H9 (cell line): Measurements from ENCODE around the gene EHD2. TPM values are rescaled to one million over a fixed set of nuclear protein-coding genes. Genes with fewer than 3 reads are reported as not detected.

ENCODE experiments used
- DNase-seq: peaks from one replicate; pipeline ENCODE4 v3.0.0-alpha.2; 2017
- H2AFZ ChIP-seq: one replicate; pipeline ENCODE4 v1.6.1; 2013; ENCODE audit warnings: mild to moderate bottlenecking, low read length, control low read depth, moderate library complexity
- H2AK5ac ChIP-seq: 2 replicates; pipeline ENCODE4 v1.6.1; 2013; ENCODE audit warnings: low read length, control low read depth, mixed read lengths; ENCODE audit not compliant: insufficient read length
- H2BK120ac ChIP-seq: one replicate; pipeline ENCODE4 v1.6.1; 2013; ENCODE audit warnings: low read depth, mild to moderate bottlenecking, low read length, control low read depth, inconsistent platforms; ENCODE audit not compliant: poor library complexity, severe bottlenecking
- H2BK12ac ChIP-seq: 2 replicates; pipeline ENCODE4 v1.6.1; 2013; ENCODE audit warnings: low read length, control low read depth, mixed read lengths, low read depth; ENCODE audit not compliant: insufficient read length
- H2BK15ac ChIP-seq: 2 replicates; pipeline ENCODE4 v1.6.1; 2013; ENCODE audit warnings: low read depth, low read length, control low read depth
- H2BK20ac ChIP-seq: one replicate; pipeline ENCODE4 v1.6.1; 2013; ENCODE audit warnings: low read depth, mild to moderate bottlenecking, low read length, control low read depth, inconsistent platforms; ENCODE audit not compliant: poor library complexity, severe bottlenecking
- H2BK5ac ChIP-seq: 2 replicates; pipeline ENCODE4 v1.6.1; 2013; ENCODE audit warnings: low read length, control low read depth, mixed read lengths; ENCODE audit not compliant: insufficient read length
- H3K14ac ChIP-seq: 2 replicates; pipeline ENCODE4 v1.6.1; 2013; ENCODE audit warnings: low read length, control low read depth; ENCODE audit not compliant: insufficient read depth
- H3K18ac ChIP-seq: 2 replicates; pipeline ENCODE4 v1.6.1; 2013; ENCODE audit warnings: low read depth, mild to moderate bottlenecking, mixed read lengths, low read length, control low read depth; ENCODE audit not compliant: insufficient read length
- H3K23ac ChIP-seq: 2 replicates; pipeline ENCODE4 v1.6.1; 2013; ENCODE audit warnings: low read length, control low read depth, mixed read lengths, low read depth; ENCODE audit not compliant: insufficient read length
- H3K23me2 ChIP-seq: 2 replicates; pipeline ENCODE4 v1.6.1; 2013; ENCODE audit warnings: low read depth, mild to moderate bottlenecking, mixed read lengths, low read length, control low read depth; ENCODE audit not compliant: insufficient read length, poor library complexity, severe bottlenecking
- H3K27ac ChIP-seq: 2 replicates; pipeline ENCODE4 v1.5.1; 2013; ENCODE audit warnings: low read length, control low read depth, mixed read lengths, low read depth; ENCODE audit not compliant: insufficient read length
- H3K27me3 ChIP-seq: 2 replicates; pipeline ENCODE4 v1.6.1; 2013; ENCODE audit warnings: low read length, control low read depth, inconsistent platforms; ENCODE audit not compliant: insufficient read depth
- H3K4ac ChIP-seq: 2 replicates; pipeline ENCODE4 v1.6.1; 2013; ENCODE audit warnings: low read depth, mild to moderate bottlenecking, control low read depth, inconsistent platforms, low read length, moderate library complexity
- H3K4me1 ChIP-seq: 2 replicates; pipeline ENCODE4 v1.6.1; 2013; ENCODE audit warnings: low read length, control low read depth, inconsistent platforms; ENCODE audit not compliant: insufficient read depth
- H3K4me2 ChIP-seq: 2 replicates; pipeline ENCODE4 v1.6.1; 2013; ENCODE audit warnings: low read length, control low read depth, mixed read lengths; ENCODE audit not compliant: insufficient read length, insufficient read depth
- H3K56ac ChIP-seq: 2 replicates; pipeline ENCODE4 v1.6.1; 2013; ENCODE audit warnings: low read depth, mild to moderate bottlenecking, mixed read lengths, low read length, control low read depth; ENCODE audit not compliant: insufficient read length
- H3K79me1 ChIP-seq: 2 replicates; pipeline ENCODE4 v1.6.1; 2013; ENCODE audit warnings: low read depth, mild to moderate bottlenecking, moderate library complexity, low read length, control low read depth, inconsistent platforms; ENCODE audit not compliant: insufficient read depth, poor library complexity, severe bottlenecking
- H3K79me2 ChIP-seq: 2 replicates; pipeline ENCODE4 v1.6.1; 2013; ENCODE audit warnings: low read length, control low read depth, inconsistent platforms; ENCODE audit not compliant: insufficient read depth
- H3K9ac ChIP-seq: 2 replicates; pipeline ENCODE4 v1.6.1; 2013; ENCODE audit warnings: low read length, control low read depth, mixed read lengths; ENCODE audit not compliant: insufficient read length; ENCODE audit errors: extremely low read depth
- H3K9me3 ChIP-seq: one replicate; pipeline ENCODE4 v1.6.1; 2013; ENCODE audit warnings: low read depth, low read length, inconsistent platforms; ENCODE audit not compliant: control insufficient read depth
- H3T11ph ChIP-seq: one replicate; pipeline ENCODE4 v1.6.1; 2013; ENCODE audit warnings: mild to moderate bottlenecking, low read length, control low read depth, inconsistent platforms
- H4K20me1 ChIP-seq: one replicate; pipeline ENCODE4 v1.6.1; 2013; ENCODE audit not compliant: control insufficient read depth, insufficient read length, insufficient read depth
- H4K5ac ChIP-seq: 2 replicates; pipeline ENCODE4 v1.6.1; 2013; ENCODE audit warnings: low read depth, mild to moderate bottlenecking, mixed read lengths, low read length, control low read depth; ENCODE audit not compliant: insufficient read length
- H4K8ac ChIP-seq: replicated peaks from 2 replicates; pipeline ENCODE4 v1.6.1; 2013; ENCODE audit warnings: low read length, control low read depth, mixed read lengths, low read depth; ENCODE audit not compliant: insufficient read length
- H4K91ac ChIP-seq: 2 replicates; pipeline ENCODE4 v1.6.1; 2013; ENCODE audit warnings: low read depth, mild to moderate bottlenecking, moderate library complexity, mixed read lengths, low read length, control low read depth; ENCODE audit not compliant: insufficient read length
- H3K27ac Mint-ChIP-seq, 3 experiments: 2 replicates in 2 of 3; 3 replicates in 1 of 3; pipeline ENCODE4 v1.8.0; 2020 to 2021; ENCODE audit warnings: mixed read lengths in 3 of 3, mild to moderate bottlenecking in 1 of 3, moderate library complexity in 1 of 3
- H3K27me3 Mint-ChIP-seq: 2 replicates; pipeline ENCODE4 v1.8.0; 2021; ENCODE audit warnings: low read depth, mild to moderate bottlenecking, moderate library complexity, mixed read lengths
- H3K36me3 Mint-ChIP-seq, 3 experiments: 2 replicates in 2 of 3; 3 replicates in 1 of 3; pipeline ENCODE4 v1.8.0; 2020 to 2021; ENCODE audit warnings: low read depth in 3 of 3, mixed read lengths in 3 of 3; ENCODE audit not compliant: insufficient read depth in 1 of 3
- H3K4me1 Mint-ChIP-seq, 2 experiments: 2 replicates each; pipeline ENCODE4 v1.8.0; 2020; ENCODE audit warnings: mixed read lengths in 2 of 2
- H3K4me3 Mint-ChIP-seq, 2 experiments: 2 replicates in 1 of 2; 3 replicates in 1 of 2; pipeline ENCODE4 v1.8.0; 2020 to 2021; ENCODE audit warnings: mild to moderate bottlenecking in 2 of 2, mixed read lengths in 2 of 2, moderate library complexity in 1 of 2
- H3K9me3 Mint-ChIP-seq, 2 experiments: 2 replicates in 1 of 2; 3 replicates in 1 of 2; pipeline ENCODE4 v1.8.0; 2020; ENCODE audit warnings: mild to moderate bottlenecking in 2 of 2, mixed read lengths in 2 of 2, moderate library complexity in 1 of 2
- WGBS: extraction: QIAGEN DNeasy Blood & Tissue Kit; methylation state at CpG from one replicate; pipeline ENCODE4 v1.1.7; 2013; ENCODE audit warnings: missing lambda C conversion rate, low lambda C conversion rate, mixed read lengths; ENCODE audit not compliant: insufficient read length; ENCODE audit errors: extremely low coverage; 5-methylcytosine and 5-hydroxymethylcytosine counted together
- total RNA-seq: library from RNA; stranded (reverse); gene quantifications from 2 replicates; pipeline ENCODE4 v1.2.1, GENCODE V29; 2021
- TF ChIP-seq, protein P1 (sequence below): fragments of 200-600 bp; sonication (generic); conservative IDR thresholded peaks from 3 replicates; pipeline ENCODE4 v1.8.0; 2021; ENCODE audit warnings: antibody characterized with exemption, mild to moderate bottlenecking

EHD2 gene
- total RNA-seq, 1 experiment from 2014 or later = 19.7 TPM

GRCh38 chr19:47701717-47702552 is 11.3 kb upstream of the EHD2 start:
- TF ChIP-seq, protein P1, sequence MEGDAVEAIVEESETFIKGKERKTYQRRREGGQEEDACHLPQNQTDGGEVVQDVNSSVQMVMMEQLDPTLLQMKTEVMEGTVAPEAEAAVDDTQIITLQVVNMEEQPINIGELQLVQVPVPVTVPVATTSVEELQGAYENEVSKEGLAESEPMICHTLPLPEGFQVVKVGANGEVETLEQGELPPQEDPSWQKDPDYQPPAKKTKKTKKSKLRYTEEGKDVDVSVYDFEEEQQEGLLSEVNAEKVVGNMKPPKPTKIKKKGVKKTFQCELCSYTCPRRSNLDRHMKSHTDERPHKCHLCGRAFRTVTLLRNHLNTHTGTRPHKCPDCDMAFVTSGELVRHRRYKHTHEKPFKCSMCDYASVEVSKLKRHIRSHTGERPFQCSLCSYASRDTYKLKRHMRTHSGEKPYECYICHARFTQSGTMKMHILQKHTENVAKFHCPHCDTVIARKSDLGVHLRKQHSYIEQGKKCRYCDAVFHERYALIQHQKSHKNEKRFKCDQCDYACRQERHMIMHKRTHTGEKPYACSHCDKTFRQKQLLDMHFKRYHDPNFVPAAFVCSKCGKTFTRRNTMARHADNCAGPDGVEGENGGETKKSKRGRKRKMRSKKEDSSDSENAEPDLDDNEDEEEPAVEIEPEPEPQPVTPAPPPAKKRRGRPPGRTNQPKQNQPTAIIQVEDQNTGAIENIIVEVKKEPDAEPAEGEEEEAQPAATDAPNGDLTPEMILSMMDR = no peak
- H3T11ph ChIP-seq = no peak overlapping the region
- no peak overlapping the region for H3K27ac ChIP-seq
- H4K20me1 ChIP-seq = no peaks in the 10 kb centered on the region
- Mint-ChIP-seq H3K27me3 (no peaks in the 10 kb centered on the region; the same call in 1 of the 2 replicates), H3K27ac (no peak overlapping the region), H3K4me1 (peaks cover 2 to 6% of the 10 kb centered on the region in 2 experiments; a peak in 2 of 4 replicates), H3K9me3 (no peaks in the 10 kb centered on the region; a peak in 1 of 5 replicates), H3K36me3 (peaks cover 11 to 44% (median 39%) of the 10 kb centered on the region in 3 experiments; a peak in 6 of 7 replicates), H3K4me3 (no peak overlapping the region)
- H3K14ac ChIP-seq = no peak overlapping the region
- no peak overlapping the region for H2AFZ ChIP-seq
- no peaks in the 10 kb centered on the region for H3K9me3 ChIP-seq
- H3K23ac ChIP-seq = no peak overlapping the region
- H3K18ac ChIP-seq = no peak overlapping the region
- H3K56ac ChIP-seq = no peak overlapping the region
- no peak for DNase-seq
- H2BK12ac ChIP-seq = no peak overlapping the region
- no peak overlapping the region for H4K5ac ChIP-seq
- H4K91ac ChIP-seq = no peak overlapping the region
- H2BK15ac ChIP-seq = no peak overlapping the region
- no peak overlapping the region for H3K4me2 ChIP-seq
- H3K79me2 ChIP-seq = no peaks in the 10 kb centered on the region
- H2BK20ac ChIP-seq = no peak overlapping the region
- WGBS = no CpG with 5 or more reads among the region's 91 CpGs
- no peaks in the 10 kb centered on the region for H3K23me2 ChIP-seq
- H3K4ac ChIP-seq = no peak overlapping the region
- H2AK5ac ChIP-seq = no peak overlapping the region
- no peak overlapping the region for H2BK120ac ChIP-seq
- H3K4me1 ChIP-seq = no peaks in the 10 kb centered on the region
- no peak overlapping the region for H3K9ac ChIP-seq
- H2BK5ac ChIP-seq = no peak overlapping the region
- H4K8ac ChIP-seq = no peak overlapping the region
- no peaks in the 10 kb centered on the region for H3K27me3 ChIP-seq
- H3K79me1 ChIP-seq = no peaks in the 10 kb centered on the region
